HG03469 (cell line): ENCODE data around the gene TMTC1.

ENCODE experiments used
- ATAC-seq: cut with Tn5 transposase; IDR thresholded peaks from one replicate; pipeline ENCODE4 v1.9.1; 2021; ENCODE audit warnings: mild to moderate bottlenecking, moderate library complexity, moderate number of reproducible peaks; ENCODE audit not compliant: unreplicated experiment

TMTC1 gene

GRCh38 chr12:29547151-29547632 is 236.6 kb downstream of the TMTC1 start:
- no peak for ATAC-seq

- no peak for ATAC-seq
Observed at GRCh38 chr12:29546000-29546399, 237.7 kb downstream of the TMTC1 start.

GRCh38 chr12:29545102-29545467 is 238.7 kb downstream of the TMTC1 start:
- no peak for ATAC-seq

GRCh38 chr12:29544428-29545101 is 239.2 kb downstream of the TMTC1 start:
- no peak for ATAC-seq

- ATAC-seq = no peak
Observed at GRCh38 chr12:29543036-29543435, 240.7 kb downstream of the TMTC1 start.

GRCh38 chr12:29537298-29537697 is 246.4 kb downstream of the TMTC1 start:
- no peak for ATAC-seq

GRCh38 chr12:29534935-29535334 is 248.8 kb downstream of the TMTC1 start:
- no peak for ATAC-seq

GRCh38 chr12:29533815-29534489 is 249.8 kb downstream of the TMTC1 start:
- ATAC-seq = no peak

- no peak for ATAC-seq
Observed at GRCh38 chr12:29531471-29531870, 252.3 kb downstream of the TMTC1 start.

GRCh38 chr12:29530436-29530835 is 253.3 kb downstream of the TMTC1 start:
- no peak for ATAC-seq

- no peak for ATAC-seq
Observed at GRCh38 chr12:29528161-29528560, 255.6 kb downstream of the TMTC1 start.

GRCh38 chr12:29521951-29522350 is 261.8 kb downstream of the TMTC1 start:
- ATAC-seq = no peak

GRCh38 chr12:29519585-29520182 is 264.1 kb downstream of the TMTC1 start:
- no peak for ATAC-seq

GRCh38 chr12:29518407-29518806 is 265.3 kb downstream of the TMTC1 start:
- no peak for ATAC-seq

- no peak for ATAC-seq
Observed at GRCh38 chr12:29517264-29517663, 266.5 kb downstream of the TMTC1 start.

GRCh38 chr12:29516431-29516875 is 267.3 kb downstream of the TMTC1 start:
- no peak for ATAC-seq

- no peak for ATAC-seq
Observed at GRCh38 chr12:29510591-29511185, 273.1 kb downstream of the TMTC1 start.

- no peak for ATAC-seq
Observed at GRCh38 chr12:29509503-29509902, 274.2 kb downstream of the TMTC1 start.

- ATAC-seq = no peak
Observed at GRCh38 chr12:29508949-29509348, 274.8 kb downstream of the TMTC1 start.

GRCh38 chr12:29505122-29505521 is 278.6 kb downstream of the TMTC1 start:
- no peak for ATAC-seq

GRCh38 chr12:29503283-29503682 is 280.5 kb downstream of the TMTC1 start:
- no peak for ATAC-seq

GRCh38 chr12:29499235-29499634 is 284.5 kb downstream of the TMTC1 start:
- no peak for ATAC-seq
